GM10266 (cell line): ENCODE measurements around the gene GPR62.

Source experiments
- DNase-seq: peaks from one replicate; pipeline ENCODE4 v3.0.0; 2012; ENCODE audit errors: extremely low spot score
- TF ChIP-seq, protein P1 (sequence below): IDR thresholded peaks from 2 replicates; pipeline ENCODE4 v1.5.1; 2012; ENCODE audit warnings: mild to moderate bottlenecking, low read depth; ENCODE audit not compliant: control insufficient read depth, insufficient read depth; ENCODE audit errors: missing control alignments

Gene GPR62

DNA sequence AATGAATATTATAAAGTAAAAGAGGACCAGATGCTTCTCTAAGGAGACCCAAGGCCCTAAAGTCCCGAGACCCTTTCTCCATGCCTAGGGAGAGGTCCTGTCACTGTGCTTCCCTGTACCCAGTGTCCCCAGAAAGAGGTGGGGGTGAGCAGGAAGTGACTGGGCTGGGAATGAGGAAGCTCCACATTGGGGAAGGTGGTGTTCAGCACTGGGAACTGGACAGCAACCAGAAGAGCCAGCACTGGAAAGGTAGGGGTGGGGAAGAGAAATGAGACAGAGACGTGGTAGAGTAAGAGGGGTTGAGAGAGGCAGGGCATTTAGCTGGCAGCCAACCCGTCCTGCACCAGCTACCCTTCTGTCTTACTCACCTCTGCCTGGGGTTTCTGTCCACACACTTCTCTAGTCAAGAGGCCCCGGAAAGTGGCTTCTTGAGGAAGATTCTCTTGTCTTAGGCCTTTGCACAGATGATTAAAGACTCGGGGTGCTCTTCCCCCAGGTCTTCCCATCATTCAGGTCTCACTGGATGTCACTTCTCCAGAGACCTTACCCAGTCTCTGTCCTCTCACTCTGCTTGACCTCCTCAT lies 25.7 kb upstream of the GPR62 start:
- peak; percentile 6 for DNase-seq
- TF ChIP-seq, protein P1, sequence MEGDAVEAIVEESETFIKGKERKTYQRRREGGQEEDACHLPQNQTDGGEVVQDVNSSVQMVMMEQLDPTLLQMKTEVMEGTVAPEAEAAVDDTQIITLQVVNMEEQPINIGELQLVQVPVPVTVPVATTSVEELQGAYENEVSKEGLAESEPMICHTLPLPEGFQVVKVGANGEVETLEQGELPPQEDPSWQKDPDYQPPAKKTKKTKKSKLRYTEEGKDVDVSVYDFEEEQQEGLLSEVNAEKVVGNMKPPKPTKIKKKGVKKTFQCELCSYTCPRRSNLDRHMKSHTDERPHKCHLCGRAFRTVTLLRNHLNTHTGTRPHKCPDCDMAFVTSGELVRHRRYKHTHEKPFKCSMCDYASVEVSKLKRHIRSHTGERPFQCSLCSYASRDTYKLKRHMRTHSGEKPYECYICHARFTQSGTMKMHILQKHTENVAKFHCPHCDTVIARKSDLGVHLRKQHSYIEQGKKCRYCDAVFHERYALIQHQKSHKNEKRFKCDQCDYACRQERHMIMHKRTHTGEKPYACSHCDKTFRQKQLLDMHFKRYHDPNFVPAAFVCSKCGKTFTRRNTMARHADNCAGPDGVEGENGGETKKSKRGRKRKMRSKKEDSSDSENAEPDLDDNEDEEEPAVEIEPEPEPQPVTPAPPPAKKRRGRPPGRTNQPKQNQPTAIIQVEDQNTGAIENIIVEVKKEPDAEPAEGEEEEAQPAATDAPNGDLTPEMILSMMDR = no peak

DNA sequence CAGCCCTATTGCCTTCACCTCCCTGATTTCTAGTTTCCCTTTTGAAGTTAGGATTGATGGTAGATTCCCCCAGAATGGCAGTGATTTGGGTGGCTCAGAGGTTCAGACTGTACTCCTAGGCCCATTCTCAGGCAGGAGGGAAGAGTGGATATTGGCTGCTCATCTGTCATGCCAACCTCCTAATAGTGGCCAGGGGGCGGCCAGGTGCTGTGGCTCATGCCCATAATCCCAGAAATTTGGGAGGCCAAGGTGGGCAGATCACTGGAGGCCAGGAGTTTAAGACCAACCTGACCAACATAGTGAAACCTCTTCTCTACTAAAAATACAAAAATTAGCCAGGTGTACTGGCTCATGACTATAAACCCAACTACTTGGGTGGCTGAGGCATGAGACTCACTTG lies 24.7 kb upstream of the GPR62 start:
- peak; percentile 4 for DNase-seq
- TF ChIP-seq, protein P1 = no peak

DNA sequence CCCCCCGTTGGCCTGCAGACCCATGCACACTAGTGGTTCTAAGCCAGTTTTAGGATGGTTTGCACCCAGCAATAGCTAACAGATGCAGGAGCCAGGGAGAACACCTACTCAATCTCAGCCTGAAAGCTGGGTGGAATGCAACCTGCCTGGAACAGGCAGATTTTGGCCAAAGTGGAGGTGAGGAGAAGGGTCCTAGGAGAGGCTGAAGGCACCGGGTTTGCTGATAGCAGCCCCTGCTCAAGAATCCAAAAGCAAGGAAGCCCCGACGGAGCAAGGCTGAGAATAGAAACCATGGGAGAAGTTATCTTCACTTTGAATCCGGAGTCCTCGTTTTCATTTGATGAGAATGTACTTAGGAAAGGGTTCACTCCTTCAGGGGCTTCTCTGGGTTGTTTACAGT lies 23.4 kb upstream of the GPR62 start:
- TF ChIP-seq, protein P1 = no peak

DNA sequence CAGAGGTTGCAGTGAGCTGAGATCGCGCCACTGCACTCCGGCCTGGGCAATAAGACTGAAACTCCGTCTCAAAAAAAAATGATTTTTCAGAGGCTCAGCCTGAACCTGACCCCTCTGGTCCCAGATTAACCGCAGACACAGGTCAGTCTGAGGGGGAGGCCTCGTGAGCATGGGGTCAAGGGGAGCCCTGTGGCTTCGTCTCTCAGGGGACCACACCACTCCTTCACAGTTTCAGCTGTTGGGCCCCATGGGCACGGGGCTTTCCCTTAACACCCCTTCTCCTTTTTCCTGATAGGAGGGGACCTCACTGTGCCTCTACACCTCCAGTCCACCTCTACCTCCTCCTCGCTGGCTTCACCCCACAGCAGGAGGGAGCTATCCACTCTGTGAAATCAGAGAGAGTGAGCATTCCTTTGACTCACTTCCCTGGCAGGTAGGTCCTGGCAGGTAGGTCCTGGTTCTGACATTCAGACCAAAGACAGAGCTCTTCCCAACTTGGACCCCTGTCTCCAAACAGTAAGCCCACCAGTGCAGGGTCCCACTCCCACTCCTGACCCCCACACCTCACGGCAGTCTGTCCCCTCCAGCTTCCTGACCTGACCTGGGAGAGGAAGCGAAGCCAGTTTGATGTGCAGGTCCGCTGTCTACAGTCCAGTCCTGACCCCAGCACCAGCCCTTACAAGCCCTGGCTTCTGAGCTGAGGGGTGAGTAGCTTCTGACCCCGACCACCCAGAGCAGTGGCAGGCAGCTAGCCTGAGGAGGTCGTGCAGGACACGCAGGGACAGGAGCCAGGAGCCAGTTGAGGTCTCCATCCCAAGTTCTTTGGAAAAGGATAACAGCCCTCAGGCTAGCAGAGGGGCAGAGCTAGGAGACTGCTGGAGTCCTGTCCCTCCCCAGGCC lies 22.5 kb upstream of the GPR62 start:
- TF ChIP-seq, protein P1 = no peak
- no peak for DNase-seq

More for the DNA sequence above, 23.4 kb upstream of the GPR62 start:
- peak; percentile 4 for DNase-seq

DNA sequence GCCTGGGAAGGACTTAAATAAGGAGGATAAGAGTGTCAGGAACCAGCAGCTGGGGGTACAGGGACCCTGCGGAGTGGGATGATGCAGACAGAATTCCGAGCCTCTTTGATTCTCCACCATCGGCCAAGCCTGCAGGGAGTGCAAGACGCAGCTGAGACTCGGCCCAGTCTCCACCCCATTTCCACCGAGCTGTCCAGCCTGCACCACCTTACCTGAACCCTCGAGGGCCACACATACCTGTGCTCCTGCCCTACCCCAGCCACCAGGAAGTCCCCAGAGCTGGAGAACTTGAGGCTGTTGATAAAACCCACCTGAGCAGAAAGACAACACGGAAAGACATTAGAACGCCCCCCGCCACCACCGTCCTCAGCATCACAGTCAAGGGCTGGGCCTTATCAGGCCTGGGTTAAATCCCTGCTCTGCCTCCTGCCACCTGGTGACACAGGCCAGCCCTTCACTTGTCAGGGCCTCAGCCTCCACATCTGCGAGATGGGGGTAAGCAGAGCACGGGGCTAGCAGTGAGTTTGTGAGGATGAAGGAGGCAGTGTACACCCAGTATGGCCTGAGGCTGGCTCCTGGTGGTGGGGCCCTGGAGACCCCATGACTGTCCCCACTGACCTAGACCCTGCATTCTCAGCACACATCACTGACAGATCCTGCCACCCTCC lies 21.6 kb upstream of the GPR62 start:
- TF ChIP-seq, protein P1 = no peak
- DNase-seq = no peak

DNA sequence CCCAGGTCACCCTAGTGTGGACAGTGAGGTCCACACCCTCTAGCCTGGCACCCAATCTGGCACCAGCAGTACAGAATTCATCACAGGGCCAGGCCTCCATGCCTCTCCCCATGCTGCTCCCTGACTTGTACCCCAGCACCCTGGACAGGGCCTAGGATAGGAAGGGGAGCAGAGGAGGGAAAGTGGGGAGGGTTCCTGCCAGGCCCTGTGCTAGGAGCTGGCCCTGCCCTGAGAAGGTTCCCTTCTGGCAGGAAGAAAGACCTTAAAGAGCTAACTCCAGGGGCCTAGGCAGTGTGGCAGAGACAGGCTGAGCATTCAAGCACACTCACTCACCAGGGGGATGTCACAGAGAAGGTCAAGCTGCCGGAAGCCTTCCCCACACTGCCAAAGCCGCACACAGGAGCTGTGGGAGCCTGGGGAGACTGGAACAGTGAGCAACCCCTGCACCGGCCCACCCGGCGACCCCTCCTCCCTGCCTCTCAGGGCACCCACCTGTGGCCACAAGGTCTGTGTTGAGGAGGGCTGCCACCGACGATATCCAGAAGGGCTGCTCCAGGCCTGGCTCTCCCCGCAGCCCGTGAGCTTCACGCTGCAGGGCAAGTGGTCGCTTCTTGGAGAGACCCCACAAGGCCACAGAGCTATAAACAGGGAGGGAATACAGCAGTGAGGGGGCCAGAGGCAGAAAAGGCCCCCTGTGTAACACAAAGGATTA lies 20.9 kb upstream of the GPR62 start:
- TF ChIP-seq, protein P1 = no peak

More for the DNA sequence above, 20.9 kb upstream of the GPR62 start:
- no peak for DNase-seq
